H1 (cell line): ENCODE measurements around the gene NR3C2.

ENCODE experiments used
- ASH2L ChIP-seq: fragments of 200-600, 300-600 bp; sonication (generic); IDR thresholded peaks from one replicate; pipeline ENCODE4 v1.7.1; 2017; ENCODE audit warnings: low read length
- CTCF ChIP-seq, 3 experiments: IDR thresholded peaks; 1 replicate in 2 of 3; 2 replicates in 1 of 3; pipeline versions ENCODE4 v1.5.1 to v1.6.1; 2011; ENCODE audit warnings: low read length in 3 of 3, mild to moderate bottlenecking in 3 of 3, inconsistent platforms in 2 of 3, low read depth in 1 of 3, moderate library complexity in 1 of 3; ENCODE audit not compliant: insufficient read depth in 1 of 3; ENCODE audit errors: control extremely low read depth in 1 of 3
- EZH2 ChIP-seq: fragments of 200-600 bp; sonication (generic); IDR thresholded peaks from 2 replicates; pipeline ENCODE4 v1.7.1; 2012; ENCODE audit warnings: low read depth, mild to moderate bottlenecking, moderate library complexity, low read length, inconsistent platforms; ENCODE audit not compliant: severe bottlenecking
- POLR2AphosphoS5 ChIP-seq: IDR thresholded peaks from 2 replicates; pipeline ENCODE4 v1.6.1; 2011; ENCODE audit warnings: low read depth, low read length
- RBBP5 ChIP-seq: IDR thresholded peaks from 2 replicates; pipeline ENCODE4 v1.7.1; 2012; ENCODE audit warnings: low read depth, mild to moderate bottlenecking, inconsistent platforms, low read length, moderate library complexity, borderline replicate concordance
- SP4 ChIP-seq: IDR thresholded peaks from 2 replicates; pipeline ENCODE4 v1.6.1; 2012; ENCODE audit warnings: low read length, inconsistent platforms
- TAF1 ChIP-seq: IDR thresholded peaks from 2 replicates; pipeline ENCODE4 v1.6.1; 2011; ENCODE audit warnings: mild to moderate bottlenecking, low read depth, low read length
- TEAD4 ChIP-seq: IDR thresholded peaks from 2 replicates; pipeline ENCODE4 v1.6.1; 2012; ENCODE audit warnings: low read depth, low read length, inconsistent platforms, mixed read lengths
- USF2 ChIP-seq: IDR thresholded peaks from 2 replicates; pipeline ENCODE4 v1.6.1; 2011; ENCODE audit warnings: low read length, improper control_type of control experiment
- YY1 ChIP-seq: IDR thresholded peaks from 2 replicates; pipeline ENCODE4 v1.6.1; 2011; ENCODE audit warnings: low read depth, mild to moderate bottlenecking, low read length

GRCh38 chr4:148068065-148068911 lies 373.9 kb downstream of the NR3C2 start:
- TF ChIP-seq CTCF (IDR thresholded peaks at IDR 0.05; ENCODE audit: control extremely low read depth in 1 of 3, insufficient read depth in 1 of 3, low read depth in 1 of 3, low read length in 3 of 3) (peak; percentile 32 to 41 (median 40)), SP4 (no peak), USF2 (no peak), TAF1 (no peak), ASH2L (no peak), EZH2 (no peak), YY1 (no peak), TEAD4 (no peak), RBBP5 (no peak), POLR2AphosphoS5 (no peak)
